HepG2 (cell line): Measurements from ENCODE around the gene LOXL3. TPM values are rescaled to one million over a fixed set of nuclear protein-coding genes. Genes with fewer than 3 reads are reported as not detected.
A peak's percentile ranks its signal among the peaks of the same experiment; 100 is the strongest.

Experiments used
- ARNT2 ChIP-seq: sonication (generic); formaldehyde crosslinking; IDR thresholded peaks from 2 replicates; pipeline ENCODE4 v1.8.0; 2022; ENCODE audit warnings: mild to moderate bottlenecking, low read depth, missing genetic modification reagents, moderate library complexity
- BORCS8-MEF2B ChIP-seq: sonication (generic); formaldehyde crosslinking; IDR thresholded peaks from 2 replicates; pipeline ENCODE4 v1.8.0; 2022; ENCODE audit warnings: mild to moderate bottlenecking, missing genetic modification reagents
- CCDC6 ChIP-seq: sonication (generic); formaldehyde crosslinking; IDR thresholded peaks from 2 replicates; pipeline ENCODE4 v1.8.1; 2022; ENCODE audit warnings: mild to moderate bottlenecking, missing genetic modification reagents, moderate library complexity
- EED ChIP-seq: sonication (generic); formaldehyde crosslinking; IDR thresholded peaks from 2 replicates; pipeline ENCODE4 v1.5.0; 2020; ENCODE audit warnings: mild to moderate bottlenecking, missing genetic modification reagents
- FOXO1 ChIP-seq: sonication (generic); formaldehyde crosslinking; IDR thresholded peaks from 2 replicates; pipeline ENCODE4 v1.4.0; 2020; ENCODE audit warnings: missing genetic modification reagents
- NAIF1 ChIP-seq: sonication (generic); formaldehyde crosslinking; IDR thresholded peaks from 2 replicates; pipeline ENCODE4 v1.5.0; 2020; ENCODE audit warnings: mild to moderate bottlenecking, missing genetic modification reagents, borderline replicate concordance
- RARG ChIP-seq: sonication (generic); formaldehyde crosslinking; IDR thresholded peaks from 2 replicates; pipeline ENCODE4 v1.4.0; 2020; ENCODE audit warnings: low read depth, mild to moderate bottlenecking, missing genetic modification reagents
- ZFY ChIP-seq: sonication (generic); formaldehyde crosslinking; IDR thresholded peaks from 2 replicates; pipeline ENCODE4 v1.4.0; 2020; ENCODE audit warnings: missing genetic modification reagents
- ZNF292 ChIP-seq: sonication (generic); formaldehyde crosslinking; IDR thresholded peaks from 2 replicates; pipeline ENCODE4 v1.8.1; 2022; ENCODE audit warnings: mild to moderate bottlenecking, low read depth, missing genetic modification reagents, borderline replicate concordance
- ZNF331 ChIP-seq: sonication (generic); formaldehyde crosslinking; IDR thresholded peaks from 2 replicates; pipeline ENCODE4 v1.4.0; 2020; ENCODE audit warnings: missing genetic modification reagents
- ZNF431 ChIP-seq: sonication (generic); formaldehyde crosslinking; IDR thresholded peaks from 2 replicates; pipeline ENCODE4 v1.9.0; 2022; ENCODE audit warnings: missing genetic modification reagents, low read depth, mild to moderate bottlenecking, borderline replicate concordance
- ZNF496 ChIP-seq: sonication (generic); formaldehyde crosslinking; IDR thresholded peaks from 2 replicates; pipeline ENCODE4 v1.8.1; 2023; ENCODE audit warnings: mild to moderate bottlenecking, moderate library complexity, missing genetic modification reagents; ENCODE audit not compliant: insufficient replicate concordance
- ZNF569 ChIP-seq: sonication (generic); formaldehyde crosslinking; IDR thresholded peaks from 2 replicates; pipeline ENCODE4 v1.5.0; 2020; ENCODE audit warnings: mild to moderate bottlenecking, missing genetic modification reagents, moderate library complexity, borderline replicate concordance
- ZNF782 ChIP-seq: sonication (generic); formaldehyde crosslinking; IDR thresholded peaks from 2 replicates; pipeline ENCODE4 v1.4.0; 2020; ENCODE audit warnings: missing genetic modification reagents, mild to moderate bottlenecking, borderline replicate concordance
- ZNF83 ChIP-seq: sonication (generic); formaldehyde crosslinking; IDR thresholded peaks from 2 replicates; pipeline ENCODE4 v1.4.0; 2020; ENCODE audit warnings: missing genetic modification reagents, mild to moderate bottlenecking, borderline replicate concordance
- polyA plus RNA-seq, 8 experiments: library from polyadenylated mRNA; depleted of rRNA in 3 of 8; stranded (reverse) in 7 of 8; unstranded in 1 of 8; fragments of >200 nt; fragmentation: Illumina TruSeq in 4 of 8; extraction: Trizol in 4 of 8; gene quantifications; 2 replicates each; pipeline versions ENCODE4 v1.2.1 to v1.2.3, GENCODE V29; 2011 to 2016; ENCODE audit warnings: low read depth in 4 of 8, missing spikeins in 1 of 8, mixed read lengths in 1 of 8; ENCODE audit not compliant: insufficient read depth in 1 of 8
- total RNA-seq, 5 experiments: library from RNA; depleted of rRNA; stranded (reverse); fragments of >200 nt; fragmentation: Illumina TruSeq; extraction: Trizol; gene quantifications; 2 replicates each; pipeline ENCODE4 v1.2.3, GENCODE V29; 2016; ENCODE audit warnings: low read depth in 1 of 5
- TF ChIP-seq, protein P1 (sequence below): sonication (generic); formaldehyde crosslinking; IDR thresholded peaks from 2 replicates; pipeline ENCODE4 v1.4.0; 2020; ENCODE audit warnings: missing genetic modification reagents
- TF ChIP-seq, protein P2 (sequence below): sonication (generic); formaldehyde crosslinking; IDR thresholded peaks from 2 replicates; pipeline ENCODE4 v1.5.1; 2020; ENCODE audit warnings: mild to moderate bottlenecking, missing genetic modification reagents, moderate library complexity
- TF ChIP-seq, protein P3 (sequence below): IDR thresholded peaks from 2 replicates; pipeline ENCODE4 v1.6.1; 2016; ENCODE audit warnings: mild to moderate bottlenecking

Gene LOXL3
- total and polyA plus RNA-seq, 2 of the 13 experiments (the other 11 are each of a cell fraction or from before 2014, with no cell fraction given), result 0.55 to 6.5 TPM

DNA sequence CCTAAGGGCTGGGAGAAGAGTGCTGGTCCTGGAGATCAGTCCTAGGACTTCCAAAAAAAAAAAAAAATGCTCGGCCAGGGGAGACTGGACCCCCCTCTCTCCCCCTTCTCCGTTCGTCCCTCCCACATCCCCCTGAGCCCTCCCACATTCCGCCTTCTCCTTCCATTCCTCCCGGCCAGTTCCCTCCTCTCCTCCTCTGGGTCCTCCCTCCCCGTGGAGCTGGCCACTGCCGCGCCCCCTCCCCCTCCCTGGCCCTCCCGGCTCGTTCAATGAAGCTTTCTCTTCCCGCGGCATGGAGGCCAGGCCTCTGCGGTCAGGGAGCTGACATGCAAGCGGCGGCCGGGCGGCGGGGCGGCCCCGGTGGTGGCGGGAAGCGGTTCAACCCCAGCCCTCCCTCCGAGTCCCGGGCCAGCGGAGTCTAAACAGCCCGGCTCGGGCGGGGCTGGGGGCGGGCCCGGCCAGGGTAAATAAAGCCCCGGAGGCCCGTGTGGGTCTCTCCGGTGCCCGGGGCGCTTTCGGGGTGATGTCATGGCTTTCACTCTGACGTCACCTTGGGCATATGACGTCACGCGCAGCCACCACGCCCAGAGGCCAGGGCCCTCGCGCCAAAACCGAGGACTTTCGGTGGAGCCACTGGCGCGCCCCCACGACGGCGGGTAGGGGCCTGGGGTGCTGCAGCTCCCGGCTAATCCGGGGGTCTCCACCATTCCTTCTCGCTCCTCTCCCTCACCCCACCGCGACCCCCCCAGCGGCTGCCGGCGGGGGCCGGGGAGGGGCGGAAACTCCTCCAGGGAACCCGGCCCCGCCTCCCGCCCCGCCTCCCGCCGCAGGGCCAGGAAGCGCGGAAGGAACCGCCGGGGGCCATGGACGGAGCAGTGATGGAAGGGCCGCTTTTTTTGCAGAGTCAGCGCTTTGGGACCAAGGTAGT lies at the start of gene LOXL3, which contains the start of gene DOK1 (continued):
- no peak for TF ChIP-seq ZNF331 (CRISPR knock-in tag)
- TF ChIP-seq, protein P1, sequence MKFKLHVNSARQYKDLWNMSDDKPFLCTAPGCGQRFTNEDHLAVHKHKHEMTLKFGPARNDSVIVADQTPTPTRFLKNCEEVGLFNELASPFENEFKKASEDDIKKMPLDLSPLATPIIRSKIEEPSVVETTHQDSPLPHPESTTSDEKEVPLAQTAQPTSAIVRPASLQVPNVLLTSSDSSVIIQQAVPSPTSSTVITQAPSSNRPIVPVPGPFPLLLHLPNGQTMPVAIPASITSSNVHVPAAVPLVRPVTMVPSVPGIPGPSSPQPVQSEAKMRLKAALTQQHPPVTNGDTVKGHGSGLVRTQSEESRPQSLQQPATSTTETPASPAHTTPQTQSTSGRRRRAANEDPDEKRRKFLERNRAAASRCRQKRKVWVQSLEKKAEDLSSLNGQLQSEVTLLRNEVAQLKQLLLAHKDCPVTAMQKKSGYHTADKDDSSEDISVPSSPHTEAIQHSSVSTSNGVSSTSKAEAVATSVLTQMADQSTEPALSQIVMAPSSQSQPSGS (CRISPR knock-in tag), result peak; percentile 86
- TF ChIP-seq CCDC6 (CRISPR knock-in tag), result peak; percentile 28; the same call in 1 of the 2 replicates
- TF ChIP-seq, protein P2, sequence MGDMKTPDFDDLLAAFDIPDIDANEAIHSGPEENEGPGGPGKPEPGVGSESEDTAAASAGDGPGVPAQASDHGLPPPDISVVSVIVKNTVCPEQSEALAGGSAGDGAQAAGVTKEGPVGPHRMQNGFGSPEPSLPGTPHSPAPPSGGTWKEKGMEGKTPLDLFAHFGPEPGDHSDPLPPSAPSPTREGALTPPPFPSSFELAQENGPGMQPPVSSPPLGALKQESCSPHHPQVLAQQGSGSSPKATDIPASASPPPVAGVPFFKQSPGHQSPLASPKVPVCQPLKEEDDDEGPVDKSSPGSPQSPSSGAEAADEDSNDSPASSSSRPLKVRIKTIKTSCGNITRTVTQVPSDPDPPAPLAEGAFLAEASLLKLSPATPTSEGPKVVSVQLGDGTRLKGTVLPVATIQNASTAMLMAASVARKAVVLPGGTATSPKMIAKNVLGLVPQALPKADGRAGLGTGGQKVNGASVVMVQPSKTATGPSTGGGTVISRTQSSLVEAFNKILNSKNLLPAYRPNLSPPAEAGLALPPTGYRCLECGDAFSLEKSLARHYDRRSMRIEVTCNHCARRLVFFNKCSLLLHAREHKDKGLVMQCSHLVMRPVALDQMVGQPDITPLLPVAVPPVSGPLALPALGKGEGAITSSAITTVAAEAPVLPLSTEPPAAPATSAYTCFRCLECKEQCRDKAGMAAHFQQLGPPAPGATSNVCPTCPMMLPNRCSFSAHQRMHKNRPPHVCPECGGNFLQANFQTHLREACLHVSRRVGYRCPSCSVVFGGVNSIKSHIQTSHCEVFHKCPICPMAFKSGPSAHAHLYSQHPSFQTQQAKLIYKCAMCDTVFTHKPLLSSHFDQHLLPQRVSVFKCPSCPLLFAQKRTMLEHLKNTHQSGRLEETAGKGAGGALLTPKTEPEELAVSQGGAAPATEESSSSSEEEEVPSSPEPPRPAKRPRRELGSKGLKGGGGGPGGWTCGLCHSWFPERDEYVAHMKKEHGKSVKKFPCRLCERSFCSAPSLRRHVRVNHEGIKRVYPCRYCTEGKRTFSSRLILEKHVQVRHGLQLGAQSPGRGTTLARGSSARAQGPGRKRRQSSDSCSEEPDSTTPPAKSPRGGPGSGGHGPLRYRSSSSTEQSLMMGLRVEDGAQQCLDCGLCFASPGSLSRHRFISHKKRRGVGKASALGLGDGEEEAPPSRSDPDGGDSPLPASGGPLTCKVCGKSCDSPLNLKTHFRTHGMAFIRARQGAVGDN (CRISPR knock-in tag), result peak; percentile 51
- no peak for TF ChIP-seq ZNF83 (CRISPR knock-in tag)
- TF ChIP-seq ZNF496 (CRISPR knock-in tag), result no peak
- TF ChIP-seq ZNF431 (CRISPR knock-in tag), result no peak
- no peak for TF ChIP-seq ZNF292 (CRISPR knock-in tag)
- TF ChIP-seq ARNT2 (CRISPR knock-in tag), result no peak
- TF ChIP-seq ZNF569 (CRISPR knock-in tag), result no peak
- TF ChIP-seq ZFY (CRISPR knock-in tag), result 0 out of 2 replicates have a peak, but pooled peaks have one; percentile 34
- TF ChIP-seq NAIF1 (CRISPR knock-in tag), result no peak
- TF ChIP-seq, protein P3, sequence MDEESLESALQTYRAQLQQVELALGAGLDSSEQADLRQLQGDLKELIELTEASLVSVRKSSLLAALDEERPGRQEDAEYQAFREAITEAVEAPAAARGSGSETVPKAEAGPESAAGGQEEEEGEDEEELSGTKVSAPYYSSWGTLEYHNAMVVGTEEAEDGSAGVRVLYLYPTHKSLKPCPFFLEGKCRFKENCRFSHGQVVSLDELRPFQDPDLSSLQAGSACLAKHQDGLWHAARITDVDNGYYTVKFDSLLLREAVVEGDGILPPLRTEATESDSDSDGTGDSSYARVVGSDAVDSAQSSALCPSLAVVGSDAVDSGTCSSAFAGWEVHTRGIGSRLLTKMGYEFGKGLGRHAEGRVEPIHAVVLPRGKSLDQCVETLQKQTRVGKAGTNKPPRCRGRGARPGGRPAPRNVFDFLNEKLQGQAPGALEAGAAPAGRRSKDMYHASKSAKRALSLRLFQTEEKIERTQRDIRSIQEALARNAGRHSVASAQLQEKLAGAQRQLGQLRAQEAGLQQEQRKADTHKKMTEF, result no peak
- 0 out of 2 replicates have a peak, but pooled peaks have one; percentile 35 for TF ChIP-seq ZNF782
- TF ChIP-seq BORCS8-MEF2B, result peak; percentile 65; the same call in 1 of the 2 replicates
- 0 out of 2 replicates have a peak, but pooled peaks have one; percentile 28 for TF ChIP-seq EED (CRISPR knock-in tag)
- TF ChIP-seq FOXO1 (CRISPR knock-in tag), result no peak
- no peak for TF ChIP-seq RARG (CRISPR knock-in tag)
